H9 (cell line): ENCODE data around the gene GLRA2. TPM values are rescaled to one million over a fixed set of nuclear protein-coding genes. Genes with fewer than 3 reads are reported as not detected.

Experiments
- DNase-seq: peaks from one replicate; pipeline ENCODE4 v3.0.0-alpha.2; 2017
- H2AFZ ChIP-seq: one replicate; pipeline ENCODE4 v1.6.1; 2013; ENCODE audit warnings: mild to moderate bottlenecking, low read length, control low read depth, moderate library complexity
- H2AK5ac ChIP-seq: 2 replicates; pipeline ENCODE4 v1.6.1; 2013; ENCODE audit warnings: low read length, control low read depth, mixed read lengths; ENCODE audit not compliant: insufficient read length
- H2BK120ac ChIP-seq: one replicate; pipeline ENCODE4 v1.6.1; 2013; ENCODE audit warnings: low read depth, mild to moderate bottlenecking, low read length, control low read depth, inconsistent platforms; ENCODE audit not compliant: poor library complexity, severe bottlenecking
- H2BK12ac ChIP-seq: 2 replicates; pipeline ENCODE4 v1.6.1; 2013; ENCODE audit warnings: low read length, control low read depth, mixed read lengths, low read depth; ENCODE audit not compliant: insufficient read length
- H2BK15ac ChIP-seq: 2 replicates; pipeline ENCODE4 v1.6.1; 2013; ENCODE audit warnings: low read depth, low read length, control low read depth
- H2BK20ac ChIP-seq: one replicate; pipeline ENCODE4 v1.6.1; 2013; ENCODE audit warnings: low read depth, mild to moderate bottlenecking, low read length, control low read depth, inconsistent platforms; ENCODE audit not compliant: poor library complexity, severe bottlenecking
- H2BK5ac ChIP-seq: 2 replicates; pipeline ENCODE4 v1.6.1; 2013; ENCODE audit warnings: low read length, control low read depth, mixed read lengths; ENCODE audit not compliant: insufficient read length
- H3K14ac ChIP-seq: 2 replicates; pipeline ENCODE4 v1.6.1; 2013; ENCODE audit warnings: low read length, control low read depth; ENCODE audit not compliant: insufficient read depth
- H3K18ac ChIP-seq: 2 replicates; pipeline ENCODE4 v1.6.1; 2013; ENCODE audit warnings: low read depth, mild to moderate bottlenecking, mixed read lengths, low read length, control low read depth; ENCODE audit not compliant: insufficient read length
- H3K23ac ChIP-seq: 2 replicates; pipeline ENCODE4 v1.6.1; 2013; ENCODE audit warnings: low read length, control low read depth, mixed read lengths, low read depth; ENCODE audit not compliant: insufficient read length
- H3K23me2 ChIP-seq: 2 replicates; pipeline ENCODE4 v1.6.1; 2013; ENCODE audit warnings: low read depth, mild to moderate bottlenecking, mixed read lengths, low read length, control low read depth; ENCODE audit not compliant: insufficient read length, poor library complexity, severe bottlenecking
- H3K27ac ChIP-seq: 2 replicates; pipeline ENCODE4 v1.5.1; 2013; ENCODE audit warnings: low read length, control low read depth, mixed read lengths, low read depth; ENCODE audit not compliant: insufficient read length
- H3K27me3 ChIP-seq: 2 replicates; pipeline ENCODE4 v1.6.1; 2013; ENCODE audit warnings: low read length, control low read depth, inconsistent platforms; ENCODE audit not compliant: insufficient read depth
- H3K4ac ChIP-seq: 2 replicates; pipeline ENCODE4 v1.6.1; 2013; ENCODE audit warnings: low read depth, mild to moderate bottlenecking, control low read depth, inconsistent platforms, low read length, moderate library complexity
- H3K4me1 ChIP-seq: 2 replicates; pipeline ENCODE4 v1.6.1; 2013; ENCODE audit warnings: low read length, control low read depth, inconsistent platforms; ENCODE audit not compliant: insufficient read depth
- H3K4me2 ChIP-seq: 2 replicates; pipeline ENCODE4 v1.6.1; 2013; ENCODE audit warnings: low read length, control low read depth, mixed read lengths; ENCODE audit not compliant: insufficient read length, insufficient read depth
- H3K56ac ChIP-seq: 2 replicates; pipeline ENCODE4 v1.6.1; 2013; ENCODE audit warnings: low read depth, mild to moderate bottlenecking, mixed read lengths, low read length, control low read depth; ENCODE audit not compliant: insufficient read length
- H3K79me1 ChIP-seq: 2 replicates; pipeline ENCODE4 v1.6.1; 2013; ENCODE audit warnings: low read depth, mild to moderate bottlenecking, moderate library complexity, low read length, control low read depth, inconsistent platforms; ENCODE audit not compliant: insufficient read depth, poor library complexity, severe bottlenecking
- H3K79me2 ChIP-seq: 2 replicates; pipeline ENCODE4 v1.6.1; 2013; ENCODE audit warnings: low read length, control low read depth, inconsistent platforms; ENCODE audit not compliant: insufficient read depth
- H3K9ac ChIP-seq: 2 replicates; pipeline ENCODE4 v1.6.1; 2013; ENCODE audit warnings: low read length, control low read depth, mixed read lengths; ENCODE audit not compliant: insufficient read length; ENCODE audit errors: extremely low read depth
- H3K9me3 ChIP-seq: one replicate; pipeline ENCODE4 v1.6.1; 2013; ENCODE audit warnings: low read depth, low read length, inconsistent platforms; ENCODE audit not compliant: control insufficient read depth
- H3T11ph ChIP-seq: one replicate; pipeline ENCODE4 v1.6.1; 2013; ENCODE audit warnings: mild to moderate bottlenecking, low read length, control low read depth, inconsistent platforms
- H4K20me1 ChIP-seq: one replicate; pipeline ENCODE4 v1.6.1; 2013; ENCODE audit not compliant: control insufficient read depth, insufficient read length, insufficient read depth
- H4K5ac ChIP-seq: 2 replicates; pipeline ENCODE4 v1.6.1; 2013; ENCODE audit warnings: low read depth, mild to moderate bottlenecking, mixed read lengths, low read length, control low read depth; ENCODE audit not compliant: insufficient read length
- H4K8ac ChIP-seq: replicated peaks from 2 replicates; pipeline ENCODE4 v1.6.1; 2013; ENCODE audit warnings: low read length, control low read depth, mixed read lengths, low read depth; ENCODE audit not compliant: insufficient read length
- H4K91ac ChIP-seq: 2 replicates; pipeline ENCODE4 v1.6.1; 2013; ENCODE audit warnings: low read depth, mild to moderate bottlenecking, moderate library complexity, mixed read lengths, low read length, control low read depth; ENCODE audit not compliant: insufficient read length
- H3K27ac Mint-ChIP-seq, 3 experiments: 2 replicates in 2 of 3; 3 replicates in 1 of 3; pipeline ENCODE4 v1.8.0; 2020 to 2021; ENCODE audit warnings: mixed read lengths in 3 of 3, mild to moderate bottlenecking in 1 of 3, moderate library complexity in 1 of 3
- H3K27me3 Mint-ChIP-seq: 2 replicates; pipeline ENCODE4 v1.8.0; 2021; ENCODE audit warnings: low read depth, mild to moderate bottlenecking, moderate library complexity, mixed read lengths
- H3K36me3 Mint-ChIP-seq, 3 experiments: 2 replicates in 2 of 3; 3 replicates in 1 of 3; pipeline ENCODE4 v1.8.0; 2020 to 2021; ENCODE audit warnings: low read depth in 3 of 3, mixed read lengths in 3 of 3; ENCODE audit not compliant: insufficient read depth in 1 of 3
- H3K4me1 Mint-ChIP-seq, 2 experiments: 2 replicates each; pipeline ENCODE4 v1.8.0; 2020; ENCODE audit warnings: mixed read lengths in 2 of 2
- H3K4me3 Mint-ChIP-seq, 2 experiments: 2 replicates in 1 of 2; 3 replicates in 1 of 2; pipeline ENCODE4 v1.8.0; 2020 to 2021; ENCODE audit warnings: mild to moderate bottlenecking in 2 of 2, mixed read lengths in 2 of 2, moderate library complexity in 1 of 2
- H3K9me3 Mint-ChIP-seq, 2 experiments: 2 replicates in 1 of 2; 3 replicates in 1 of 2; pipeline ENCODE4 v1.8.0; 2020; ENCODE audit warnings: mild to moderate bottlenecking in 2 of 2, mixed read lengths in 2 of 2, moderate library complexity in 1 of 2
- CTCF ChIP-seq: fragments of 200-600 bp; sonication (generic); conservative IDR thresholded peaks from 3 replicates; pipeline ENCODE4 v1.8.0; 2021; ENCODE audit warnings: antibody characterized with exemption, mild to moderate bottlenecking
- WGBS: extraction: QIAGEN DNeasy Blood & Tissue Kit; methylation state at CpG from one replicate; pipeline ENCODE4 v1.1.7; 2013; ENCODE audit warnings: missing lambda C conversion rate, low lambda C conversion rate, mixed read lengths; ENCODE audit not compliant: insufficient read length; ENCODE audit errors: extremely low coverage; 5-methylcytosine and 5-hydroxymethylcytosine counted together
- total RNA-seq: library from RNA; stranded (reverse); gene quantifications from 2 replicates; pipeline ENCODE4 v1.2.1, GENCODE V29; 2021

Gene GLRA2
- total RNA-seq, 1 experiment from 2014 or later = not detected

GRCh38 chrX:14533867-14534266, 4.5 kb downstream of the GLRA2 start:
- H3K27me3 Mint-ChIP-seq = peaks cover 2% of the 10 kb centered on the region; the same call in 1 of the 2 replicates
- Histone ChIP-seq H3K56ac (no peak overlapping the region), H3K14ac (no peak overlapping the region), H3T11ph (no peak overlapping the region), H3K4me1 (no peaks in the 10 kb centered on the region), H3K4me2 (no peak overlapping the region), H2AFZ (no peak overlapping the region), H3K27ac (no peak overlapping the region), H4K20me1 (no peaks in the 10 kb centered on the region), H4K91ac (no peak overlapping the region), H3K79me2 (no peaks in the 10 kb centered on the region), H2BK5ac (no peak overlapping the region), H4K8ac (no peak overlapping the region), H2BK20ac (no peak overlapping the region), H3K23me2 (no peaks in the 10 kb centered on the region), H3K4ac (no peak overlapping the region), H3K9me3 (no peaks in the 10 kb centered on the region), H2BK12ac (no peak overlapping the region), H2BK120ac (no peak overlapping the region), H3K9ac (no peak overlapping the region), H2AK5ac (no peak overlapping the region), H3K79me1 (no peaks in the 10 kb centered on the region), H3K23ac (no peak overlapping the region), H3K18ac (no peak overlapping the region), H2BK15ac (no peak overlapping the region), H4K5ac (no peak overlapping the region), H3K27me3 (no peaks in the 10 kb centered on the region)
- H3K4me1 Mint-ChIP-seq = peaks cover 2% of the 10 kb centered on the region in 2 experiments
- H3K4me3 Mint-ChIP-seq = no peak overlapping the region
- no peak overlapping the region for H3K27ac Mint-ChIP-seq
- DNase-seq = no peak
- peaks cover 20 to 37% of the 10 kb centered on the region in 2 experiments for H3K9me3 Mint-ChIP-seq
- no peaks in the 10 kb centered on the region; a peak in 2 of 7 replicates for H3K36me3 Mint-ChIP-seq
- no peak for TF ChIP-seq CTCF
- no CpG with 5 or more reads among the region's 1 CpG for WGBS
